ENCODE results near the gene ATXN7. TPM values are rescaled to one million over a fixed set of nuclear protein-coding genes. Genes with fewer than 3 reads are reported as not detected.
A peak's percentile ranks its signal among the peaks of the same experiment; 100 is the strongest.

Gene ATXN7
- total RNA-seq, 1 experiment from 2014 or later, result 36.7 TPM

DNA sequence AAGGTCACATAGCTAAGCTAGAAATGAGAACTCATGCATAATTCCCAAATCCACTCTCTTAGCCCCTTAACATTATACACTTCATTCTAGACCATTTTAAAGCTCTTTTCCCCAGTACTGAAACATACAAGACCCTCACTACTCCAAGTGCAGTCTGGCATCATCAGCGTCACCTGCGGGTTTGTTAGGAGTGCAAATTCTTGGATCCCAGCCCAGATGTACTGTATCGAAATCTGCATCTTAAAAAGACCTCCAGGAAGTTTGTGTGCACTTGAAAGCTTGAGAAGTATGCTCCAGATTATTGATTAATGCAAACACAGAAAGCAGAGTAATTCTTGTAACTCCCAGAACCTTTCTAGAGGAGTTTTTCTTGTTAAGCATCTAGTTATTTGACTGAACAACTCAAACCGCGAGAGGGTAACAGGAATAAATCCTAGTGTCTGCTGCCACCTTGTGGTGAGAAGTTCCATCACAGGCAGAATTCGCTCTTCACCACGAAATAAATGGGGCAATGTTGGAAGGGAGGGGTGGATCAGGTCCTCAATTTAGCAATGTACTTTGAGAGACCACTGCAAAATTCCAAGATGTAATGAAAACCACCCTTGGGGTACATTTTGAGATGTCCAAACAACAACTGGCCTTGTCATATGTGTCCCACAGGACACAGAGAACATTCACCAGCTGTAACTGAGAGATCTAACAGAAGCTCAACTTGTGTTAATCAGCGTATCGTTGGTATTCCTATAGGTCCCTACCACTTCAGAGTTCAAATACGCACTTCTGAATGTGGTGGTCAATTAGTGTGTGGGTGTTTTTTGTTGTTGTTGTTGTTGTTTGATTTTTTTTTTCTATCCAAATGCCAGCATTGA lies 45.2 kb upstream of the ATXN7 start:
- H3K9me3 Mint-ChIP-seq (ENCODE audit: unreplicated experiment), result no peaks in the 10 kb centered on the region
- H3K4me1 Mint-ChIP-seq (ENCODE audit: insufficient read depth, unreplicated experiment), result peaks cover 4% of the 10 kb centered on the region
- TF ChIP-seq, protein P1, sequence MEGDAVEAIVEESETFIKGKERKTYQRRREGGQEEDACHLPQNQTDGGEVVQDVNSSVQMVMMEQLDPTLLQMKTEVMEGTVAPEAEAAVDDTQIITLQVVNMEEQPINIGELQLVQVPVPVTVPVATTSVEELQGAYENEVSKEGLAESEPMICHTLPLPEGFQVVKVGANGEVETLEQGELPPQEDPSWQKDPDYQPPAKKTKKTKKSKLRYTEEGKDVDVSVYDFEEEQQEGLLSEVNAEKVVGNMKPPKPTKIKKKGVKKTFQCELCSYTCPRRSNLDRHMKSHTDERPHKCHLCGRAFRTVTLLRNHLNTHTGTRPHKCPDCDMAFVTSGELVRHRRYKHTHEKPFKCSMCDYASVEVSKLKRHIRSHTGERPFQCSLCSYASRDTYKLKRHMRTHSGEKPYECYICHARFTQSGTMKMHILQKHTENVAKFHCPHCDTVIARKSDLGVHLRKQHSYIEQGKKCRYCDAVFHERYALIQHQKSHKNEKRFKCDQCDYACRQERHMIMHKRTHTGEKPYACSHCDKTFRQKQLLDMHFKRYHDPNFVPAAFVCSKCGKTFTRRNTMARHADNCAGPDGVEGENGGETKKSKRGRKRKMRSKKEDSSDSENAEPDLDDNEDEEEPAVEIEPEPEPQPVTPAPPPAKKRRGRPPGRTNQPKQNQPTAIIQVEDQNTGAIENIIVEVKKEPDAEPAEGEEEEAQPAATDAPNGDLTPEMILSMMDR (IDR thresholded peaks at IDR 0.05; ENCODE audit: unreplicated experiment), result peak; percentile 74
- POLR2A ChIA-PET, result no interaction called here
- H3K36me3 Mint-ChIP-seq (ENCODE audit: insufficient read depth, unreplicated experiment), result no peaks in the 10 kb centered on the region
- DNase-seq (ENCODE audit: unreplicated experiment), result peak; percentile 71
- CTCF ChIA-PET, result interaction anchor here (0.5 to 16.7 kb wide), 38 partner anchors 13 to 1530 kb away, joined by 3 to 401 read pairs (median 4); no protein-coding TSS in a partner anchor
- H3K4me3 Mint-ChIP-seq (ENCODE audit: unreplicated experiment), result no peak overlapping the region
- no peaks in the 10 kb centered on the region for H3K27me3 Mint-ChIP-seq (ENCODE audit: insufficient read depth, unreplicated experiment)
- intact Hi-C loops (cut with micrococcal nuclease), result loop anchor here (1.0 to 5.0 kb wide), 3 partner anchors 26 to 467 kb away; no protein-coding TSS in a partner anchor
- BruUV-seq (replicated peaks), result no TSS peak
- no peak overlapping the region for H3K27ac Mint-ChIP-seq (ENCODE audit: low read depth, unreplicated experiment)

DNA sequence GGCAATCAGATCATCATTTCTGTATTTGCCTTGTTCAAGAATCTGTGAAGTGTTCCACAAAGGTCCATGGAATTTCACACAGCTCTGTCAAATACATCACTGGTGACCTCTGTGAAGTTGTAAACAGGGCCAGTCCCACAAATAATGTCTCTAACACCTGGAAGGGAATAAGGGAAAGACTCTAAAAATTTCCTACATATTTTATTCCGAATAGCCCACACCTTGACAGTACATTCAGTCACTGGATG lies 44.6 kb upstream of the ATXN7 start, which contains the start of gene C3orf49:
Gene C3orf49, plus strand, starts transcription at position 149 of the 248 bp plus-strand sequence. CDS start 173 bp downstream, outside the sequence.
- intact Hi-C loops (cut with micrococcal nuclease), result loop anchor here (5.0 kb wide), 1 partner anchor 173 kb away; no protein-coding TSS in a partner anchor
- Mint-ChIP-seq H3K27me3 (ENCODE audit: insufficient read depth, unreplicated experiment) (no peaks in the 10 kb centered on the region), H3K9me3 (ENCODE audit: unreplicated experiment) (no peaks in the 10 kb centered on the region), H3K4me1 (ENCODE audit: insufficient read depth, unreplicated experiment) (peaks cover 4% of the 10 kb centered on the region), H3K36me3 (ENCODE audit: insufficient read depth, unreplicated experiment) (no peaks in the 10 kb centered on the region), H3K27ac (ENCODE audit: low read depth, unreplicated experiment) (no peak within 1 kb of the TSS), H3K4me3 (ENCODE audit: unreplicated experiment) (no peak within 1 kb of the TSS)
- BruUV-seq (replicated peaks), result no TSS peak
- CTCF ChIA-PET, result interaction anchor here (0.6 to 16.7 kb wide), 28 partner anchors 9 to 1197 kb away, joined by 3 to 401 read pairs (median 4); no protein-coding TSS in a partner anchor
- TF ChIP-seq, protein P1 (IDR thresholded peaks at IDR 0.05; ENCODE audit: unreplicated experiment), result no peak
- DNase-seq (ENCODE audit: unreplicated experiment), result no peak
- POLR2A ChIA-PET, result no interaction called here

DNA sequence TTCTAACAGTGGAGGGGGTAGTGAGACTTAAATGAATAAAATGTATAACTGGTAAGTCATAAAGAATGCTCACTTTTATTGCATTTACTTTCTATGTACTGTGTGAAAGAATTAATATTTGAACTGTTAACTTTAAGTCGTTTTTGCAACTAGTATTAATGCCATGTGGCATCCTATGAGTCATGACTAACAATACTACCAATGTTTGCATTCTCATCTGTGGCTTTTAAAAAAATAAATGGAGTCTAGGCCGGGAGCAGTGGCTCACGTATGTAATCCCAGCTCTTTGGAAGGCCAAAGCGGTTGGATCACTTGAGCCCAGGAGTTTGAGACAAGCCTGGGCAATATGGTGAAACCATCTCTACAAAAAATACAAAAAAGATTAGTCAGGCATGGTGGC lies 39.4 kb upstream of the ATXN7 start:
- POLR2A ChIA-PET, result interaction anchor here (0.6 to 0.7 kb wide), 3 partner anchors 481 to 1211 kb away, joined by 3 to 5 read pairs (median 3); no protein-coding TSS in a partner anchor
- CTCF ChIA-PET, result interaction anchor here (0.7 to 16.7 kb wide), 3 partner anchors 10 to 471 kb away, joined by 3 to 401 read pairs (median 14); no protein-coding TSS in a partner anchor
- intact Hi-C loops (cut with micrococcal nuclease), result no loop called here
- peak; percentile 69 for DNase-seq (ENCODE audit: unreplicated experiment)
- peaks cover 18% of the 10 kb centered on the region for H3K36me3 Mint-ChIP-seq (ENCODE audit: insufficient read depth, unreplicated experiment)
- peak overlapping the region; percentile 83 for H3K27ac Mint-ChIP-seq (ENCODE audit: low read depth, unreplicated experiment)
- BruUV-seq (replicated peaks), result no TSS peak
- H3K27me3 Mint-ChIP-seq (ENCODE audit: insufficient read depth, unreplicated experiment), result no peaks in the 10 kb centered on the region
- peaks cover 12% of the 10 kb centered on the region for H3K4me1 Mint-ChIP-seq (ENCODE audit: insufficient read depth, unreplicated experiment)
- TF ChIP-seq, protein P1 (IDR thresholded peaks at IDR 0.05; ENCODE audit: unreplicated experiment), result no peak
- H3K4me3 Mint-ChIP-seq (ENCODE audit: unreplicated experiment), result no peak overlapping the region
- no peaks in the 10 kb centered on the region for H3K9me3 Mint-ChIP-seq (ENCODE audit: unreplicated experiment)

DNA sequence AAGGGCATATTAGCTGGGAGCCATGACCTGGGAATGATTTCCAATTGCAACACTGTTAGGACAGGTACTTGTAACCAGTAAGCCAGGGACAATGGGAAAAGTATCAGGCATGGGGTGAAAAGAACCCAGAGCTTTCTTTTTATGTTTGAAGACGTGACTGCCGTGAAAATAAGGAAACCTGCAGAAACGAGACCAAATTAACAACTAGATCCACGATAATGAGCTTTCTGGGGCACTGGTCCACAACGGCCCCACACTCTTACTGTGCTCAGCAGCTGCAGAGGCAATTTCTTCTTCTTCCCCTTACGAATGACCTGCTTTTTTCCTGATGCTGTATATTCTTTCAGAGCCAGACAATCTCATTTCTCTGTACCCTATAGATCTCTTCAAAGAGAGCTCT lies 33.1 kb upstream of the ATXN7 start:
- Mint-ChIP-seq H3K9me3 (ENCODE audit: unreplicated experiment) (no peaks in the 10 kb centered on the region), H3K4me3 (ENCODE audit: unreplicated experiment) (no peak overlapping the region), H3K27me3 (ENCODE audit: insufficient read depth, unreplicated experiment) (no peaks in the 10 kb centered on the region), H3K36me3 (ENCODE audit: insufficient read depth, unreplicated experiment) (peaks cover 73% of the 10 kb centered on the region), H3K27ac (ENCODE audit: low read depth, unreplicated experiment) (no peak overlapping the region), H3K4me1 (ENCODE audit: insufficient read depth, unreplicated experiment) (peaks cover under 1% of the 10 kb centered on the region)
- TF ChIP-seq, protein P1 (IDR thresholded peaks at IDR 0.05; ENCODE audit: unreplicated experiment), result no peak
- no peak for DNase-seq (ENCODE audit: unreplicated experiment)
- POLR2A ChIA-PET, result interaction anchor here (0.7 kb wide), 1 partner anchor 28 kb away, joined by 3 read pairs; no protein-coding TSS in a partner anchor
- BruUV-seq (replicated peaks), result no TSS peak
- CTCF ChIA-PET, result interaction anchor here (0.6 to 5.7 kb wide), 6 partner anchors 12 to 1728 kb away, joined by 3 to 42 read pairs (median 4); partner anchors contain the start of gene C3orf49
- intact Hi-C loops (cut with micrococcal nuclease), result no loop called here

All from MCF 10A (cell line).